ENCODE results near the gene SNRNP25.

DNA sequence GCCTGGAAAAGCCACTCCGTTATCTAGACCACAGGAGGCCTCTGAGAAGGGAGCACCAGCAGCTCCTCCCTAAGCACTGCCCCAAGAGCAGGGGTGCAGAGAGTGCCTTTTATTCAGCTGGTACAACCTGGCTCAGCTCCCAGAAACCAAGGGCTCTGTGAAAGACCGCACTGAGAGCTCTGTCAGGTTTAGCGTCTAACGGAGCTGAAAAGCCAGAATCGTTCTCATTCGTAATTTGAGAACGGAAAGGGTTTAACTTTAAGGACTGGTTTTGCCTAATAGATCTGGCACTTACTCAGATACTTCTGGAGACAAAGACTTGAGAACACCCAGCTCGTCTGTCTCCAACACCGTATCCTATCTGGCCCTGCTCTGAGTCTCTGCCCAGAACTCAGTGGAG is 37.9 kb downstream of the SNRNP25 start:
- no peak for TF ChIP-seq CTCF (IDR thresholded peaks at IDR 0.05; ENCODE audit: borderline replicate concordance, extremely low read depth, low read length, poor library complexity, severe bottlenecking)
- TF ChIP-seq EZH2 (IDR thresholded peaks at IDR 0.05; ENCODE audit: borderline replicate concordance, low read depth, low read length, severe bottlenecking) = no peak
